Adrenal gland (tissue), 12 donors: ENCODE results near the gene OR7C1. TPM values are rescaled to one million over a fixed set of nuclear protein-coding genes. Genes with fewer than 3 reads are reported as not detected.
A peak's percentile ranks its signal among the peaks of the same experiment; 100 is the strongest.

ENCODE experiments used
- DNase-seq, 7 donors: peaks; one replicate each; pipeline ENCODE4 v3.0.0-alpha.2; 2019 to 2020
- H3K27ac ChIP-seq, 5 donors: fragments of 200-600 bp; sonication (generic) in 4 of 5; 1 replicate in 3 of 5; 2 replicates in 2 of 5; pipeline versions ENCODE4 v1.5.1 to v1.8.0; 2016 to 2020; ENCODE audit warnings: mild to moderate bottlenecking in 1 of 5
- H3K27me3 ChIP-seq: fragments of 200-600 bp; 2 replicates; pipeline ENCODE4 v1.8.0; 2021
- H3K36me3 ChIP-seq, 2 donors: fragments of 200-600 bp; replicated peaks in 1 of 2; 1 replicate in 1 of 2; 2 replicates in 1 of 2; pipeline versions ENCODE4 v1.5.1 to v1.8.0; 2018 to 2022
- H3K4me1 ChIP-seq, 2 donors: fragments of 200-600 bp; replicated peaks in 1 of 2; 1 replicate in 1 of 2; 2 replicates in 1 of 2; pipeline versions ENCODE4 v1.5.1 to v1.8.0; 2018 to 2021
- H3K4me3 ChIP-seq, 4 donors: fragments of 200-600 bp; sonication (generic) in 3 of 4; one replicate each; pipeline ENCODE4 v1.5.1; 2016 to 2018
- H3K9me3 ChIP-seq, 3 donors: fragments of 200-600 bp; sonication (generic) in 1 of 3; replicated peaks in 1 of 3; 1 replicate in 2 of 3; 2 replicates in 1 of 3; pipeline versions ENCODE4 v1.5.1 to v1.8.0; 2016 to 2021
- CTCF ChIP-seq, 6 experiments: fragments of 450-650 bp in 4 of 6; fragments of 200-600 bp in 2 of 6; sonication (generic) in 1 of 6; IDR thresholded peaks; 1 replicate in 5 of 6; 2 replicates in 1 of 6; pipeline versions ENCODE4 v1.5.1 to v1.8.0; 2016 to 2021; ENCODE audit warnings: antibody characterized with exemption in 6 of 6, mild to moderate bottlenecking in 2 of 6, moderate library complexity in 1 of 6
- POLR2A ChIP-seq, 2 donors: fragments of 450-650 bp; IDR thresholded peaks; one replicate each; pipeline ENCODE4 v1.6.1; 2017; ENCODE audit warnings: antibody characterized with exemption in 2 of 2, mild to moderate bottlenecking in 2 of 2, moderate library complexity in 1 of 2
- WGBS, 4 donors: extraction: QIAGEN DNeasy Blood & Tissue Kit in 2 of 4; methylation state at CpG; one replicate each; pipeline versions ENCODE4 v1.1.5 to v1.1.7; 2013 to 2017; 5-methylcytosine and 5-hydroxymethylcytosine counted together
- intact Hi-C, 2 donors: fragments of 100-400 bp; cut with DNase I; formaldehyde crosslinking; loops; one replicate each; pipeline versions ENCODE4 v1.14.1 to v1.15.0; 2022 to 2023
- polyA plus RNA-seq, 3 donors: library from polyadenylated mRNA; stranded (reverse); fragments of 200-250 nt in 2 of 3; fragments of 350-450 nt in 1 of 3; fragmentation: Illumina TruSeq in 1 of 3; extraction: RNeasy Lipid Tissue Mini Kit (QIAGEN cat#74804) in 1 of 3; gene quantifications; one replicate each; pipeline ENCODE4 v1.2.3, GENCODE V29; 2013 to 2014
- total RNA-seq, 9 donors: library from RNA; depleted of rRNA in 4 of 9; stranded (reverse); fragments of >200 nt in 4 of 9; fragments of 120-200 nt in 1 of 9; fragmentation: NEBNext Ultra II Directional in 1 of 9; extraction: Animal tissue kit (Norgen Biotek cat#: 25700) in 1 of 9; gene quantifications; one replicate each; pipeline versions ENCODE4 v1.1.0 to v1.2.4, GENCODE V29; 2013 to 2023
- donor health status: healthy with polysubstance abuse.
- donor health status: Bipolar disorder and iron deficiency.
- donor health status: DM: yes; HTN: yes; CAD: no.
- donor health status: DM: no; HTN: no; CAD: no.
- donor health status: DM: no; HTN: no; CAD: no.
- donor health status: DM: yes; HTN: yes; CAD: no.

The OR7C1 gene
- total and polyA plus RNA-seq, 12 donors, result 0.34 to 4.7 (median 1.3) TPM

- intact Hi-C loops, result no loop called here
- H3K4me1 ChIP-seq, result no peaks in the 10 kb centered on the region
- WGBS, 4 donors, result 80 to 92% (median 84%) methylated on average over 6 to 8 of the region's 8 CpGs
- TF ChIP-seq CTCF (IDR thresholded peaks at IDR 0.05), result no peak
- TF ChIP-seq POLR2A (IDR thresholded peaks at IDR 0.05), result no peak
- H3K27ac ChIP-seq, result no peak overlapping the region
- H3K36me3 ChIP-seq, result no peaks in the 10 kb centered on the region
- no peaks in the 10 kb centered on the region for H3K27me3 ChIP-seq
- no peak overlapping the region for H3K4me3 ChIP-seq
- DNase-seq, result no peak
- H3K9me3 ChIP-seq, result no peaks in the 10 kb centered on the region
These were observed 62.5 kb downstream of the OR7C1 start for GRCh38 chr19:14772467-14772866.

- Histone ChIP-seq H3K36me3 (no peaks in the 10 kb centered on the region), H3K27me3 (no peaks in the 10 kb centered on the region), H3K27ac (no peak overlapping the region), H3K4me1 (no peaks in the 10 kb centered on the region), H3K4me3 (no peak overlapping the region), H3K9me3 (no peaks in the 10 kb centered on the region)
- DNase-seq, result no peak
- TF ChIP-seq CTCF (IDR thresholded peaks at IDR 0.05) (no peak), POLR2A (IDR thresholded peaks at IDR 0.05) (no peak)
- WGBS, 4 donors, result 81 to 90% (median 87%) methylated on average over 11 of the region's 11 CpGs
- intact Hi-C loops, result no loop called here
These were observed 63.8 kb downstream of the OR7C1 start for GRCh38 chr19:14770944-14771839.

GRCh38 chr19:14770136-14770535 lies 64.8 kb downstream of the OR7C1 start:
- 67 to 79% (median 77%) methylated on average over 5 of the region's 5 CpGs for WGBS, 4 donors
- H3K27me3 ChIP-seq, result no peaks in the 10 kb centered on the region
- H3K36me3 ChIP-seq, result no peaks in the 10 kb centered on the region
- no peak for DNase-seq
- no peak overlapping the region for H3K27ac ChIP-seq
- no peak overlapping the region for H3K4me3 ChIP-seq
- H3K9me3 ChIP-seq, result no peaks in the 10 kb centered on the region
- intact Hi-C loops, result no loop called here
- TF ChIP-seq POLR2A (IDR thresholded peaks at IDR 0.05), result no peak
- TF ChIP-seq CTCF (IDR thresholded peaks at IDR 0.05), result no peak
- no peaks in the 10 kb centered on the region for H3K4me1 ChIP-seq

- no peak overlapping the region for H3K4me3 ChIP-seq
- no peaks in the 10 kb centered on the region for H3K9me3 ChIP-seq
- intact Hi-C loops, result loop anchor here (10.0 kb wide), 1 partner anchor 374 kb away; no protein-coding TSS in a partner anchor
- no peaks in the 10 kb centered on the region for H3K4me1 ChIP-seq
- 80 to 90% (median 87%) methylated on average over 4 to 5 of the region's 5 CpGs for WGBS, 4 donors
- H3K27ac ChIP-seq, result no peak overlapping the region
- TF ChIP-seq POLR2A (IDR thresholded peaks at IDR 0.05), result no peak
- TF ChIP-seq CTCF (IDR thresholded peaks at IDR 0.05), result no peak
- H3K36me3 ChIP-seq, result no peaks in the 10 kb centered on the region
- peak in 1 of 7 donors; percentile 9 for DNase-seq
- no peaks in the 10 kb centered on the region for H3K27me3 ChIP-seq
These were observed 65.8 kb downstream of the OR7C1 start for GRCh38 chr19:14769201-14769600.
